IPS-NIHi7 (cell line): ENCODE data around the gene ASMTL.
A peak's percentile ranks its signal among the peaks of the same experiment; 100 is the strongest.
"Not testable (repeated sequence)": the region's sequence is repeated elsewhere in the genome, so short reads cannot be mapped to it uniquely, and the experiment has no call there.

Experiments
- DNase-seq: peaks from one replicate; pipeline ENCODE4 v3.0.0; 2012; ENCODE audit warnings: mixed read lengths; ENCODE audit errors: extremely low spot score

Gene ASMTL

DNA sequence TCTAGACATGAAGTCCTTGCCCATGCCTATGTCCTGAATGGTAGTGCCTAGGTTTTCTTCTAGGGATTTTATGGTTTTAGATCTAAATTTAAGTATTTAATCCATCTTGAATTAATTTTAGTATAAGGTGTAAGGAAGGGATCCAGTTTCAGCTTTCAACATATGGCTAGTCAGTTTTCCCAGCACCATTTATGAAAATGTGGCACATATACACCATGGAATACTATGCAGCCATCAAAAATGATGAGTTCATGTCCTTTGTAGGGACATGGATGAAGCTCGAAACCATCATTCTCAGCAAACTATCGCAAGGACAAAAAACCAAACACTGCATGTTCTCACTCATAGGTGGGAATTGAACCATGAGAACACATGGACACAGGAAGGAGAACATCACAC is 29.8 kb upstream of the ASMTL start:
- not testable (repeated sequence) for DNase-seq

DNA sequence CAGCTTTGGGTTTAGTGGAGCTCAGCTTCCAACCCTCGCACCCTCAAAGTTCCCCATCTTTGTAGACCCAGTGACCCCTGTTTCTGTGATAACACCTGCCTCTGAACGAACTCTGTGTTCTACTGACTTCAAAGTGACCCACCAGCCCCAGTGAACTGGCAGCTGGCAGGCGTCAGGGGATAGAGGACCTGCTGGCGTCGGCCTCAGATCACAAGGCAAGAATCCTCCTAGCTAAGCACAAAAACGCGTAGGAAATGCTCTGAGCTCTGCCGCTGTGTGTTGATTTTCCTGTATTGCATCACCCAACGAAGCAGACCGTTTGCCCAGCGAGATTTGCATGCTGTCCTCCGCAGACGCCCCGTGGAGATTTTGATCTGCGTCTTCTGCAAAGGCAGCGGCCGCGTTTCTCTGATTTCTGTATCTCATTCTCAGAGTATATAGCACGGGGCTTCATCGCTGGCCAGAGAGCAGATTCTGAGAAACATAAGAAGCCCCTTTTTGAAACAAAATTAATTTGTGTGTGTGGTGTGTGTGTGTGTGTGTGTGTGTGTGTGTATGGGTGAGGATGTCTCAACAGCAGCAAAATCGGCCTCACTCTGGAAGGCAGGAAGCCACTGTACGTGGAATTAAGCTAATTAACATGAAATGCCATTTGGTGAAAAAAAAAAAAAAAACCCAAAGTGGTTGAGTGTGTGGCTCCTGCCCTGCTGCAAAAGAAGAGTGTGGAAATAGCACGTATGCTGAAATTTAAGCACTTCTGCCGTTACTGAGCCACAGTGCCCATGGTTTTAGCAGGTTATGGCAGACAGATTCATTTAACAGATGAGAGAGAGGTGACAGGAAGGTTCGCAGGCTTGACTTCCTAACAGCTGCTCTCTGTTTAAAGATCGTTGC is 29.2 kb upstream of the ASMTL start:
- DNase-seq, result peak; percentile 67

DNA sequence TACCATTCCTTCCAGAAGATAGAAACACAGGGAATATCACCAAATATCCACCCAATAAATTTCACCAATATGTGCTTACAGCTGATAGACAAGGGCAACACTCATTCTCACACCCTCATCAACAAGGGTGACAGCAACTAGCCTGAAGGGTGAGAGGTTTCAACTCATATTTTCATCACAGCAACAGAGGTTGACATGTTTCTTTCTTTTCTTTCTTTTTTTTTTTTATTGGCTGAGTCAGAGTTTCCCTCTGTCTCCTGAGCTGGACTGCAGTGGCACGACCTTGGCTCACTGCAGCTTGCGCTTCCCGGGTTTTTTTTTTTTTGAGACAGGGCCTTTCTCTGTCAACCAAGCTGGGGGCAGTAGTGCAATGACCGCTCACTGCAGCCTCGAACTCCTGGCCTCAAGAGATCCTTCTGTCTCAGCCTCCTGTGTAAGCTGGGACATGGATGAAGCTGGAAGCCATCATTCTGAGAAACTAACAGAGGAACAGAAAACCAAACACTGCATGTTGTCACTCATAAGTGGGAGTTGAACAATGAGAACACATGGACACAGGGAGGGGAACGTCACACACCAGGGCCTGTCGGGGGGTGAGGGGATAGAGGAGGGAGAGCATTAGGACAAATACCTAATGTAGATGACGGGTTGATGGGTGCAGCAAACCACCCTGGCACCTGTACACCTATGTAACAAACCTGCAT is 27.5 kb upstream of the ASMTL start:
- DNase-seq, result no peak

DNA sequence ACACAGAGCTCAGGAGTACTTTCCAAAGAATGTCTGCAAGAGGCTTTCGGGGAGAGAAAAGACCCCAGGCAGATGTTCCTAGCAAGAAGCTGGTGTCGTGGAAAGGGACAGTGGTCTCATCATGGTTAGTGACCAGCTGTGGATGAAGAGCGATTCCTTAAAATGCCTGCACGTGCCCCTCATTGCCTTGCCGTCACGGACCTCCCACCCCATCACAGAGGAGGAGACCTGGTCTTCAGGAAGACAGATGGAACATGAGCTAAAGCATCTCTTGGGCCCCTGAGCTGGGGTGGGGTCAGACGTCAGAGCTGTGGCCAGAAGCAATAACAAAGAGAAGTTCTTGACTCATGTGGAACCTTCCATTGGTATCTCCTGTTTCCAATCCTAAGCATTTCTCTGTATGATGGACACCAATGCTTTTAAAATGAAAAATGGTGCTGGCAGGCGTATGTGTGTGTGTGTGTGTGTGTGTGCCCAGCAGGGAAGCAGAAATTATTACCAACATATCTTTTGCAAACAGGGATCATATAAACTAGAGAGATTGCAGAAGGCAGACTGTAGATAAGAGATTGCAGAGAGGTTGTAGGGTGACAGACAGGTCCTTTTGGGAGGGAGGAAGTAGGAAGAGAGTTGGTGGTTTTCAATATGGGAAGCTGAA is 25.2 kb upstream of the ASMTL start:
- DNase-seq, result no peak

DNA sequence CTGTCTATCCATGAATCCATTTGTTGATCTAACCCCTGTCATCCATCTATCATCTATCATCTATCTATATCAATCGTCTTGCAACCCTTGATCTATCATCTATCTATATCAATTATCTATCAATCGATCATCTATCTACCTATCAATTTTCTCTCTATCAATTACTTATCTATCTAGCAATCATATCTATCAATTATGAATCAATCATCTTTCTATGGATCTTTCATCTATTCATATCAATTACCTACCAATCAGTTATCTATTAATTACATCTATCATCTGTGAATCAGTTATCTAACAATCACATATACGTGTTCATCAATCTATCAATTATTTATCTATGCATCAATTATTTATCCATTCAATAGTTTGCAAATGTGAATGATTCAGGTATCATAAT is 24.5 kb upstream of the ASMTL start:
- no peak for DNase-seq

DNA sequence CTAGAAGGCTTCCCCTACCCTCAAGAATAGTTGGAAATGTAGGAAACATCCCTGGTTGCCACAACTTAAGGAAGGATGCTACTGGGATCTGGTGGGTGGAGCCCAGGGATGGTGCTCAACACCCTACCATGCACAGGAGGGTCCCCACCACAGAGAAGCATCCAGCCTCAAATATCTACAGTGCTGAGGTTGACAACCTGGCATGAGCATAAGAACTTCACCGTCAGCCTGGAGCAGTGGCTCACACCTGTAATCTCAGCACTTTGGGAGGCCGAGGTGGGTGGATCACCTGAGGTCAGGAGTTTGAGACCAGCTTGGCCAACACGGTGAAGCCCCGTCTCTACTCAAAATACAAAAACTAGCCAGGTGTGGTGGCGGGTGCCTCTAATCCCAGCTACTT is 24.0 kb upstream of the ASMTL start:
- no peak for DNase-seq

DNA sequence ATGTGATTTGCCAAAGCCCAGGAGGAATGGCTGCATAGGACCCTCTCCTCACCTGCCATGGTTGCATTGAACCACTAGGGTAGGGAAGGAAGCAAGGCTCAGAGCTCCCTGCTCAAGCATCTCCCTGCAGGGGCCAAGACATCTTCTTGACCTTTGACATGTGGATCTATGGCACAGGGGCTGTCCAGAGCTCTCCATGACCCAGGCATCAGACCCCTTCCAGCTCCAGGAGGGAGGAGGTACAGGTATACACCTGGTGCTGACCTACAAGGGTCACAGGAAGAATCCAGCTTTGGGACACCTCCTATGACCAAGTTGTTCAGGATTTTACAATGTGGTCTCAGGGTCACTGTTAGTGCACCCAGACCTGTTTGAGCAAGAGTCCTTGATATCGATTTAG is 23.2 kb upstream of the ASMTL start:
- DNase-seq, result no peak

DNA sequence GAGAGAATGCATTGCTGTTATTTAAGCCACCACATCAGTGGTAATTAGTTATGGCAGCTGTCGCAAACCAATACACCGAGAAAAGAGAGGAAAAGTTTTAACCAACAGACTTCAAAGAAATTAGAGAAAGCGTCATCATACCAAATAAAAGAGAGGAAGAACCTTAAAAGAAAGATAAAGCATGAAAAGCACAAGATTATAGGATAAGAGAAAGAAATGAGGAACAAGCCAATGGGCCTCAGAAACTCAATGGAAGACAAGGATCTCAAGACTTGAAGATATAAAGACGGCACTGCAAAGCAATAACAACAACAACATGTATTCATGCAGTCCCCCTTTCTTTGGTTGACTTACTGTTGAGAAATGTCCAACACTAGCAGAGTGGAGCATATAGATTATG is 22.8 kb upstream of the ASMTL start:
- no peak for DNase-seq

DNA sequence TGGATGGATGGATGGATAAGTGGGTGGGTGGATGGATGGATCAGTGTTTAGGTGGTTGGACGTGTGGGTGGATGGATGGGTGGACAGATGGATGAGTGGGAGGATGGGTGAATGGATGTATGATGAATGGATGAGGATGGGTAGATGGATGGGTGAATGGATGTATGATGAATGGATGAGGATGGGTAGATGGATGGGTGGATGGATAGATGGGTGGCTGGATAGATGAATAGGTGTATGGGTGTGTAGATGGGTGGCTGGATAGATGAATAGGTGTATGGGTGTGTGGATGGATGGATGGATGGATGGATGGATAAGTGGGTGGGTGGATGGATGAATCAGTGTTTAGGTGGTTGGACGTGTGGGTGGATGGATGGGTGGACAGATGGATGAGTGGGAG is 21.9 kb upstream of the ASMTL start:
- not testable (repeated sequence) for DNase-seq

DNA sequence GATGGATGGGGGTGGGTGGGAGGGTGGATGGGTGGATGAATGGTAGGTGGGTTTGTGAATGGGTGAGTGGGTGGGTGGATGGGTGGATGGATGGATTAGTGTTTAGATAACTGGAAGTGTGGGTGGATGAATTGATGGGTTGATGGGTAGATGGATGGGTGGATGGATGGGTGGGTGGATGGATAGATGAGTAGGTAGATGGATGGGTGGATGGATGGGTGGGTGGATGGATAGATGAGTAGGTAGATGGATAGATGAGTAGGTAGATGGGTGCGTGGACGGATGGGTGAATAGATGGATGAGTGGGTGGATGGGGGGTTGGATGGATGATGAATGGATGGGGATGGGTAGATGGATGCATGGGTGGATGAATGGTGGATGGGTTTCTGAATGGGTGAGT is 20.3 kb upstream of the ASMTL start:
- no peak for DNase-seq

DNA sequence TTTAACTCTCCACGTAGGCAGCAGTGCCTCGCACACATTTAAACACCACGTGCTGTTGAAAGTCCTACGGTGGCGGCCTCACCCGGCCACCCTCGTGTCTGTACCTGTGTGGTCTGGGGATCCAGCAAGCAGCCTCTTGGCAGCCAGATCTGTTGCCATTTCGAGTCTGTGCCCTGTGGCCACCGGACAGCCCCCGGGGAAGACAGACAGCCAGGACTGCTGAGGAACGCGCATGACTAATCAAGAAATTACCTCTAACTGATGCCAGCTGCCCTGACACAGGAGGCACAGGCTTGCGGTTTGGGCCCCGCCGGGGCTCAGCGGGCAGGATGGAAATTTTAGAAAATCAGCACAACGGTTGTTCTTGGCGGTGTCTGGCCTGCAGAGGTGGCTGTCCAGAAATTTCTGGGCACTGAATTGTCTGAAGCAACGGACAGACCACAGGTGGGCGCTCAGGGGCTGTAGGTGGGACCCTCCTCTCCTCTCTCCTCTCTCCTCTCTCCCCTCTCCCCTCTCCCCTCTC is 15.6 kb upstream of the ASMTL start:
- no peak for DNase-seq

DNA sequence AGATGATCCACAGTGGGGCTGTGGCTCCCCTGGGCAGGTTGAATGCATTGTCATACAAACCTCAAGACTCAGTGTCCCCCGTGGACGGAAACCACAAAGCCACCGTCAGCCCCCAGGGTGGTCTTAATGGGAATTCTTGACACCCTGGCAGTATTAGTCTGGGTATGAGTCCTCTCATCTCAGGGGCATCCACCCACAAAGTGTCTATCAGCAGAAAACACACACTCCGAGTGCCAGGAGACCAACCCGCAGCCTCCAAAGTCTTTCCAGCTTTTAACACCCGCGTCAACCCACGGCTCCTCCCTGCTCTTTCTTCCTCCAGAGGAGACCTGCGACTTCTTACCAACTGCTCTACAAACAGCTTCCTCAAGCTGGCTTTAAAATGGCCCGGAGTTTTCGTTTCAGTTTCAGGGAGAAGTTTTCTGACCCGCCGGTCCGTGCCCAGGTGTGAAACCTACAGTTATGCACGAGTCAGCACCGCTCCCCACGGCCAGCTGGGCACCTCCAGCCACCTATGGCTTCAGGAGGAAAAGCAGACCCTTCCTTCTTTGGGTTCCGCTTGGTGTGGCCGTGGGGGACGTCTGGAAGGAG is 14.4 kb upstream of the ASMTL start:
- no peak for DNase-seq

DNA sequence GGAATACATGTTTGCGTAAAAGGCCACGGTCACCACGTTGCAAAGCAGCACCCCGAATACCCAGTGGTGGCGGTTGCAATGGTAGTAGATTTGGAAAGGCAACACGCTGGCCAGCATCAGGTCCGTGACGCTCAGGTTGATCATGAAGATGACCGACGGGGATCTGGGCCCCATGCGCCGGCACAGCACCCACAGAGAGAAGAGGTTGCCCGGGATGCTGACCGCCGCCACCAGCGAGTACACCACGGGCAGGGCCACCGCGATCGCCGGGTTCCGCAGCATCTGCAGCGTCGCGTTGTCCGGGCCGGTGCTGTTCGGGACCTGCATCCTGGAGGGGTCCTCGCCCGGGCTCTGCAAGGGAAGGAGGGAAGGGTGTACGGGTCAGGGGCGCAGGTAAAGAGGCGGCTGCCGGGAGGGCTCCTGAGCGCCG is 13.5 kb upstream of the ASMTL start:
- DNase-seq, result no peak

DNA sequence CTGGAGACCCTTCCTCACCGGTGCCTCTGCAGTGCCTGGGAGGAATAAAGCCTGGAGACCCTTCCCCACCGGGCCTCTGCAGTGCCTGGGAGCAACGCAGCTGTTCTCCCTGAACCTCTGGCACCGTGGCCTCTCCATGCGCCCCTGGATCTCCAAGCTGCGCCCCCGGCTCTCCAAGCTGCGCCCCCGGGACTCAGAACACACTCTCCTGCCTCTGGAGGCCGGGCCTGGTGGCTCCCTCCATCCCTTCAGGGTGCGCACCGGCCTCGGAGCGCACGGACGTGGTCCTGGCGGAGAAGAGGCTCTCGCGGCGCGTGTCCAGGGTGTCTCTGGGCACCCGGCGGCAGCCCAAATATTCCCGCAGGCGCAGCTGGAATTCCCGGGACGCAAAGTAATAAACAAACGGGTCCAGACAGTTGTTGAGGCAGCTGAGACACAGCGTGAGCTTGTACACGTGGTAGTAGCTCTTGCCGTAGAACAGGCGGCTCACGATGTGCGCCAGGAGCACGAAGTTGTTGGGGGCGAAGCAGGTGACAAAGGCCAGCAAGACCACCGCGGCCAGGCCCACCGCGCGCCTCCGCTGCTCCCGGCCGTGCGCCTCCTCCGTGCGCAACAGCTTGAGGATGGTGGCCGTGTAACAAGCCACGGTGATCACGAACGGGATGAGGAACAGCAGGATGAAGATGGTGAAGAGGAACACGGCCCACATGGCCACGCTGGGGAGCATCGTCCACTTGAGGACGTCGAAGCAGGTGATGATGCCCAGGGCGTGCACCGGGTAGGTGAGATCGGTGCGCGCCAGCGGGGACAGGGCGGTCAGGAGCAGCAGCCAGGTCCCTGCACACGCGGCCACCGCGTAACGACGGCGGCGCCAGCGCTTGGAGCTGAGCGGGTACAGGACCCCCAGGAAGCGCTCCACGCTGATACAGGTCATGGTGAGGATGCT is 12.8 kb upstream of the ASMTL start:
- DNase-seq, result no peak

DNA sequence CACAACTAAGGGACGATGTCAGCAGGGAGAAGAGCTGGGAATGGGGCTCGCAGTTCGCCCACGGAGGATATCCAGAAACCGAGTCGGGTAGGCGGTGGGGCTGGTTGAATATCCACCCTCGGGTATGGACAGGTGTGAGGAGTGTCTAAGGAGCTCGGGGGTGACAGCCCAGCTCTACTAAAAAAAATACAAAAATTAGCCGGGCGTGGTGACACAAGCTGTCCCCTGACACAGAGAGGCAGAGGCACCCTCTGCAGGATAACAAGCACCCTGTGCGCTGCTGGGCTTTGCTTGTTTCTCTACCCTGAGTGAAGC is 12.2 kb upstream of the ASMTL start:
- DNase-seq, result no peak

DNA sequence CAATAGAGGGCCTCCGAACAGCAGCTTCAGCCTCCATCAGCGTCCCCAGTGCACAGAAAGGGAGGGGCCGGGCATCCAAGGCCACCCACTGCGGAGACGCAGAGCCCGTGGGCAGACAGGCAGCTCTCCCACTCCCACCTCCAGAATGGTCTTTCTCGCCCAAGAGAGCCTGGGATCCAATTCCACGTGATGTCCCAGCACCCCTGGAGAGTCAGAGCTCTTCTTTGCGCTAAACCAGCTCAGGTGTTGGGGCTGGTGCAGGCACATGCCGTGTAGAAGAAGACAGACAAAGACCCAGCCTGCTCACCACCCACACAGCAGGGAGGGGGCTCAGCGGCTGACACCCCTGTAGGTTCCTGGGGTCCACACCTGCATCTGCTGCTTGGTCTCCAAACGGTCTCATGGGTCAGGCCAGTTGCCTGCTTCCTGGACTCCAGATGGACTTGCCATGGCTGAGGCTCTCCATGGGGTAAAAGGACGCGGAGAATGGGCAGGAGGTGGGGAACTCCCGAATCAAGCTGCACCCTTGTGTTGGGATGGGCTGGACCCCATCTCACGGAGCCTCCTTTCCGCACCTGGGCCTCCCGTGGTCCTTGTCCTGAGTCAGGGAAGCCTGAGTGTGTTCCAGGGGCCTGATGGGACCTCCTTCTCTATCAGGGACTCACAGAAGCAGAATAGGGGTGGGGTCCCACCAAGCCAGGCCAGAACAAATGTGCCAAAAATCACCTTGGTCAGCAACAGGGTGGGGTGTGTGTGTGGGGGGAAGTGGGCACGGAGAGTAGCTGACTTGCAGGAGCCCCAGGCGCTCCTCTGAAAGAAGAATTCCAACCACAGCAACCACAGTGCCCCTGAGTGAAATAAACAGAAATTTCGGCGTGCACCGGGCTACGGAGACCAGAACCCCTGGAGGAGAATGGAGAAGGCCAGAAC is 11.6 kb upstream of the ASMTL start:
- no peak for DNase-seq

DNA sequence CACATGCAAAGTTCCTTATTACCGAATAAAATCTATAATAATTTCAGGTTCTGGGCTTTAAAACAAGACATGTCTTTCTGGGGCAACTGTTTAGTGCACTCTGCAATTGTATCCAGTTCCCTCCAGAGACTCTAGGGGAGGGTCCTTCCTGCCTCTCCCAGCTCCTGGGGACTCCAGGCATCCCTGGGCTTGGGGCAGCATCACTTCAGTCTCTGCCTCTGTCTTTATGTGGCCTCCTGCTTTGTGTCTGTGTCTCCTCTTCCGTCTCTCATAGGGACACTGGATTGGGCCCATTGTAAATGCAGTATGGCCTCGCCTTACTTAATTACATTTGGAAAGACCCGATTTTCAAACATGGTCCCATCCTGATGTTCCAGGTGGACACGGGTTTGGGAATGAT is 10.9 kb upstream of the ASMTL start:
- no peak for DNase-seq

DNA sequence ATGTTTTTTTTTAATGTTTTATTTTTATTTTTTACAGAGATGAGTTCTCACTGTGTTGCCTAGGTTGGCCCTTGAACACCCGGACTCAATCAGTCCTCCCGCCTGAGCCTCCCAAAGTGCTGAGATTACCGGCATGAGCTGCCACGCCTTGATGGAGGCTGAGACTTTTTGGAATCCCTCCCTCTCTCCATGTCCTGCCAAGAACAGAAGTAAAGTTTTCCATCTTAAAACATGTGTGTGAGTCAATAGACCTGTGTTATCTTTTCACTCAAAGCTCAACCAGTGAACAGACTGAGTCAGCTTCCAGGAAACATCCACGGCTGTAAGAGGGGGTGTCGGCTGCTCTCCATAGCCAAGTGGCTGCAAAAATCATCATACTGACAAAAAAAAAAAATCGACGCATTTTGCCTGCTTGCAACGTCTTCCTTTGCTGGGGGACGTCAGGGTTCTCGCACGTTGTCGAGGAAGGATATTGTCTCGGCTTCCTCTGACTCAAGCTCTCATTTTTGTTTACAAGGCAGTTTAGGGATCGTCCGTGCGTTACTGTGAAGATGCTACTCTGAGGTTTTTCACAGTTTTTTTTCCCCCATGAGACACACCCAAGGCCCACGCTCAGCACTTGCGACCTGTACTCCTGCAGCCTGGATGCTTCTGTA is 10.0 kb upstream of the ASMTL start:
- no peak for DNase-seq

DNA sequence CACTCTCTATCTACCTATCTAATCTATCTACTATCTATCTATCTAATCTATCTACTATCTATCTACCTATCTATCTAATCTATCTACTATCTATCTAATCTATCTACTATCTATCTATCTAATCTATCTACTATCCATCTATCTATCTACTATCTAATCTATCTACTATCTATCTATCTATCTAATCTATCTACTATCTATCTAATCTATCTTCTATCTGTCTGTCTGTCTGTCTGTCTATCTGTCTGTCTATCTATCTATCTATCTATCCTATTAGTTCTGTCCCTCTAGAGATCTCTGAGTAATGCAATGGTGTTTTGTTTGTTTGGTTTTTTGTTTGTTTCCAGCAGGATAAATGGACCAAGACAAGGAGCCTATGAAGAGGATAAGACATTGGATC is 9.4 kb upstream of the ASMTL start:
- DNase-seq, result no peak

DNA sequence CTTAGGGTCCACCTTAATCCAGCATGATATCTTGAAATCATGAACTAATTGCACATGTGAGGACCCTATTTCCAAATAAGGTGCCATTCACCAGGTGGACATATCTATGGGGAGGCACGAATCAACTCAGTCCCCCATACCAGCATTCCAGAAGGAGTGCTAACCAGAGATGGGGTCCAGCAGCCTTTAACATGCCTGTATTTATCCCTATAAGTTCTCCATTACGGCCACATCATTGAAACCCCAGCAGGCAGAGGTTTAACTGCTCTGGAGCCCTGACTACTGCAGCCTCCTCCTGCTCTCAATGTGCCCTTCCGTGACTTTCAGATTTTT is 3.2 kb upstream of the ASMTL start:
- DNase-seq, result no peak
